ENCODE data around the gene SMG6. TPM values are rescaled to one million over a fixed set of nuclear protein-coding genes. Genes with fewer than 3 reads are reported as not detected.

SMG6 gene
- total and polyA plus RNA-seq, 2 of the 13 experiments (the other 11 are each of a cell fraction or from before 2014, with no cell fraction given) = 4.6 to 14.6 TPM

DNA sequence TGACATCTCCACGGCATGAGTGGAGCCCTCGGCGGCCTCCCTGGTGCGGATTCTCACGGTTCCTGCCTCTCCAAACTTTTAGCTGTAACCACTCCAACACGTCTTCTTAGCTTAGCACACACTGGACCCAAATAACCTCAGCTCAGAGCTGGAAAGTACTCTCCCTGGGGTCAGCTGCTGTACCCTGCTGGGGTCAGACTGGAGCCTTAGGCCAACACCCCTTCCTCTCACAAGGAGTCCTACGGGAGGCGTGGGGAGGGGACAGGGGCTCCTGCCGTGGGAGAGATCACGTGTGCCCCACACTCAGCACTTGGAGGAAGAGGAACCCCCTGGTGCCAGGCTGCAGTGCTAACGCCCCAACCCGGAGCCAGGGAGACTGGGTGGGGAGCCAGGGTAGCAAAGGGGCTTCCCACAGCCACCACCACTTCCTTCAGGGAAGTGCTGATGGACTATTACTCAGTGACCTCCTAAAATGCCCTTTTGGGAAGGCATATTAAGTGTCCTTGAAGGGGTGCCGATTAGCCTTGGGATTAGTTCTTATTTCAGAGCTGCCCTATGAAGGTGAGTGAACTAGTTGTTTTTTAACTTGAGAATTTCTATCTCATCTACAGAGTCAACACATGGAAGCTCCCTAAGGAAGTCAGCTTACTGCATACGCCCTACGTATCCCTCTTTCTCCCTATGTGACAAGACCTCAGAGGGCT is 124.6 kb downstream of the SMG6 start (continued):
- TF ChIP-seq, protein P1, sequence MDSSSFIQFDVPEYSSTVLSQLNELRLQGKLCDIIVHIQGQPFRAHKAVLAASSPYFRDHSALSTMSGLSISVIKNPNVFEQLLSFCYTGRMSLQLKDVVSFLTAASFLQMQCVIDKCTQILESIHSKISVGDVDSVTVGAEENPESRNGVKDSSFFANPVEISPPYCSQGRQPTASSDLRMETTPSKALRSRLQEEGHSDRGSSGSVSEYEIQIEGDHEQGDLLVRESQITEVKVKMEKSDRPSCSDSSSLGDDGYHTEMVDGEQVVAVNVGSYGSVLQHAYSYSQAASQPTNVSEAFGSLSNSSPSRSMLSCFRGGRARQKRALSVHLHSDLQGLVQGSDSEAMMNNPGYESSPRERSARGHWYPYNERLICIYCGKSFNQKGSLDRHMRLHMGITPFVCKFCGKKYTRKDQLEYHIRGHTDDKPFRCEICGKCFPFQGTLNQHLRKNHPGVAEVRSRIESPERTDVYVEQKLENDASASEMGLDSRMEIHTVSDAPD (CRISPR knock-in tag; IDR thresholded peaks at IDR 0.05) = no peak
- no peak for TF ChIP-seq WIZ (CRISPR knock-in tag; IDR thresholded peaks at IDR 0.05)
- TF ChIP-seq, protein P2, sequence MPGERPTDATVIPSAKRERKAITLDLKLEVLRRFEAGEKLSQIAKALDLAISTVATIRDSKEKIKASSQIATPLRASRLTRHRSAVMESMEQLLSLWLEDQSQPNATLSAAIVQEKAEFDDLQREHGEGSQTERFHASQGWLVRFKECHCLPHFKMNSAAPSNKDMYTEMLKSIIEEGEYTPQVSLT (CRISPR knock-in tag; IDR thresholded peaks at IDR 0.05; ENCODE audit: borderline replicate concordance, low read depth) = no peak
- no peak for TF ChIP-seq FOXO1 (CRISPR knock-in tag; IDR thresholded peaks at IDR 0.05)
- TF ChIP-seq THAP11 (CRISPR knock-in tag; IDR thresholded peaks at IDR 0.05) = no peak
- TF ChIP-seq ZNF547 (CRISPR knock-in tag; IDR thresholded peaks at IDR 0.05) = no peak
- TF ChIP-seq CC2D1A (CRISPR knock-in tag; IDR thresholded peaks at IDR 0.05) = no peak
- no peak for TF ChIP-seq POLR2AphosphoS5 (IDR thresholded peaks at IDR 0.05; ENCODE audit: low read depth, low read length)
- no peak for TF ChIP-seq ZNF546 (CRISPR knock-in tag; conservative IDR thresholded peaks at IDR 0.05)
- TF ChIP-seq U2AF1 (optimal IDR thresholded peaks at IDR 0.05; ENCODE audit: low read depth, low read length) = no peak
- TF ChIP-seq ZNF552 (CRISPR knock-in tag; IDR thresholded peaks at IDR 0.05; ENCODE audit: borderline replicate concordance) = no peak
- no peak for TF ChIP-seq MXI1 (IDR thresholded peaks at IDR 0.05; ENCODE audit: borderline replicate concordance, low read depth, low read length)

Measured in HepG2 (cell line).